Coronary artery (tissue), 2 donors: Measurements from ENCODE around the gene PDZK1IP1.

Experiments
- DNase-seq: peaks from one replicate; pipeline ENCODE4 v3.0.0-alpha.2; 2017; ENCODE audit warnings: low spot score
- H3K27ac ChIP-seq, 2 donors: fragments of 200-600 bp; sonication (generic); one replicate each; pipeline ENCODE4 v1.5.1; 2016 to 2019
- H3K4me3 ChIP-seq: fragments of 200-600 bp; sonication (generic); 2 replicates; pipeline ENCODE4 v1.5.1; 2016; ENCODE audit warnings: mild to moderate bottlenecking, moderate library complexity
- CTCF ChIP-seq: fragments of 200-600 bp; sonication (generic); IDR thresholded peaks from one replicate; pipeline ENCODE4 v1.5.1; 2019; ENCODE audit warnings: antibody characterized with exemption

The PDZK1IP1 gene

GRCh38 chr1:47231301-47232186 is 41.7 kb upstream of the PDZK1IP1 start:
- Histone ChIP-seq H3K4me3 (peak overlapping the region; percentile 70), H3K27ac (peak overlapping the region in 1 of 2 donors; percentile 77)
- no peak for DNase-seq
- no peak for TF ChIP-seq CTCF

- peak overlapping the region in 1 of 2 donors; percentile 77 for H3K27ac ChIP-seq
- no peak for TF ChIP-seq CTCF
- no peak for DNase-seq
- H3K4me3 ChIP-seq: peak overlapping the region; percentile 70
Measured at GRCh38 chr1:47230692-47231300, 41.0 kb upstream of the PDZK1IP1 start.

- Histone ChIP-seq H3K27ac (peak overlapping the region in 1 of 2 donors; percentile 77), H3K4me3 (peak overlapping the region; percentile 70)
- no peak for TF ChIP-seq CTCF
- DNase-seq: no peak
Measured at GRCh38 chr1:47229886-47230691, 40.3 kb upstream of the PDZK1IP1 start.

- Histone ChIP-seq H3K27ac (peak overlapping the region; percentile 36 to 66), H3K4me3 (peak overlapping the region; percentile 70)
- DNase-seq: no peak
Measured at GRCh38 chr1:47229031-47229885, 39.4 kb upstream of the PDZK1IP1 start.

GRCh38 chr1:47228644-47229030 is 38.8 kb upstream of the PDZK1IP1 start:
- H3K27ac ChIP-seq: peak overlapping the region in 1 of 2 donors; percentile 66
- no peak for DNase-seq
- H3K4me3 ChIP-seq: peak overlapping the region; percentile 70
- no peak for TF ChIP-seq CTCF

More at GRCh38 chr1:47229031-47229885, 39.4 kb upstream of the PDZK1IP1 start:
- TF ChIP-seq CTCF: no peak
